Ovary (tissue), 3 donors: ENCODE measurements around the gene SERF2.

Source experiments
- CTCF ChIP-seq, 3 donors: fragments of 450-650 bp in 2 of 3; fragments of 200-600 bp in 1 of 3; IDR thresholded peaks; one replicate each; pipeline versions ENCODE4 v1.5.1 to v1.8.0; 2016 to 2022; ENCODE audit warnings: antibody characterized with exemption in 3 of 3, mild to moderate bottlenecking in 1 of 3
- POLR2A ChIP-seq: fragments of 450-650 bp; IDR thresholded peaks from one replicate; pipeline ENCODE4 v1.6.1; 2017; ENCODE audit warnings: antibody characterized with exemption, mild to moderate bottlenecking, moderate library complexity
- donor health status: DM: no; HTN: no; CAD: no.

- TF ChIP-seq CTCF (IDR thresholded peaks at IDR 0.05) (no peak), POLR2A (no peak)
Measured at GRCh38 chr15:43751885-43752284, 40.2 kb upstream of the SERF2 start.
